ENCODE results near the gene BMP8B.

Gene BMP8B

GRCh38 chr1:39753132-39754025, 35.3 kb downstream of the BMP8B start:
- Histone ChIP-seq H3K27me3 (ENCODE audit: low read depth) (no peaks in the 10 kb centered on the region), H3K36me3 (replicated peaks) (peaks cover 84% of the 10 kb centered on the region), H3K4me3 (no peak overlapping the region), H3K9me3 (no peaks in the 10 kb centered on the region), H3K4me1 (no peaks in the 10 kb centered on the region)
- in situ Hi-C loops (cut with MboI; ENCODE audit: low sequenced_read_pairs), result no loop called here
- DNase-seq (ENCODE audit: low spot score in 2 of 2), result no peak

GRCh38 chr1:39752703-39753102, 36.0 kb downstream of the BMP8B start:
- H3K4me3 ChIP-seq, result no peak overlapping the region
- no peak for DNase-seq (ENCODE audit: low spot score in 2 of 2)
- in situ Hi-C loops (cut with MboI; ENCODE audit: low sequenced_read_pairs), result no loop called here
- H3K9me3 ChIP-seq, result no peaks in the 10 kb centered on the region
- H3K36me3 ChIP-seq (replicated peaks), result peaks cover 84% of the 10 kb centered on the region
- no peaks in the 10 kb centered on the region for H3K4me1 ChIP-seq
- no peaks in the 10 kb centered on the region for H3K27me3 ChIP-seq (ENCODE audit: low read depth)

- no peaks in the 10 kb centered on the region for H3K9me3 ChIP-seq
- H3K27me3 ChIP-seq (ENCODE audit: low read depth), result no peaks in the 10 kb centered on the region
- no peak overlapping the region for H3K4me3 ChIP-seq
- peaks cover 84% of the 10 kb centered on the region for H3K36me3 ChIP-seq (replicated peaks)
- in situ Hi-C loops (cut with MboI; ENCODE audit: low sequenced_read_pairs), result no loop called here
- H3K4me1 ChIP-seq, result no peaks in the 10 kb centered on the region
- no peak for DNase-seq (ENCODE audit: low spot score in 2 of 2)
Measured at GRCh38 chr1:39751595-39751994, 37.1 kb downstream of the BMP8B start.

- Histone ChIP-seq H3K36me3 (replicated peaks) (peaks cover 90% of the 10 kb centered on the region), H3K4me1 (peaks cover 1% of the 10 kb centered on the region; the same call in 1 of the 2 replicates), H3K9me3 (no peaks in the 10 kb centered on the region), H3K4me3 (no peak overlapping the region), H3K27me3 (ENCODE audit: low read depth) (no peaks in the 10 kb centered on the region)
- in situ Hi-C loops (cut with MboI; ENCODE audit: low sequenced_read_pairs), result no loop called here
- DNase-seq (ENCODE audit: low spot score in 2 of 2), result no peak
Measured at GRCh38 chr1:39745016-39745670, 43.5 kb downstream of the BMP8B start.

GRCh38 chr1:39738622-39739366, 49.9 kb downstream of the BMP8B start, which contains the start of gene PPIE:
Gene PPIE (plus strand): TSS chr1:39738882. CDS start chr1:39738901, 19 bp downstream.
- peaks cover 8% of the 10 kb centered on the region for H3K4me1 ChIP-seq
- DNase-seq (ENCODE audit: low spot score in 2 of 2), result peak; percentile 94 to 99
- H3K9me3 ChIP-seq, result no peaks in the 10 kb centered on the region
- peaks cover 32% of the 10 kb centered on the region for H3K36me3 ChIP-seq (replicated peaks)
- in situ Hi-C loops (cut with MboI; ENCODE audit: low sequenced_read_pairs), result no loop called here
- H3K27me3 ChIP-seq (ENCODE audit: low read depth), result no peaks in the 10 kb centered on the region
- peak within 1 kb of the TSS; percentile 84 for H3K4me3 ChIP-seq

GRCh38 chr1:39737546-39738169, 51.0 kb downstream of the BMP8B start:
- DNase-seq (ENCODE audit: low spot score in 2 of 2), result no peak
- in situ Hi-C loops (cut with MboI; ENCODE audit: low sequenced_read_pairs), result no loop called here
- no peaks in the 10 kb centered on the region; the same call in 1 of the 2 replicates for H3K27me3 ChIP-seq (ENCODE audit: low read depth)
- no peaks in the 10 kb centered on the region for H3K9me3 ChIP-seq
- peaks cover 8% of the 10 kb centered on the region for H3K4me1 ChIP-seq
- H3K4me3 ChIP-seq, result no peak overlapping the region
- H3K36me3 ChIP-seq (replicated peaks), result peaks cover 21% of the 10 kb centered on the region

- in situ Hi-C loops (cut with MboI; ENCODE audit: low sequenced_read_pairs), result no loop called here
- H3K36me3 ChIP-seq (replicated peaks), result peaks cover 6% of the 10 kb centered on the region
- no peak overlapping the region for H3K4me3 ChIP-seq
- DNase-seq (ENCODE audit: low spot score in 2 of 2), result no peak
- H3K9me3 ChIP-seq, result no peaks in the 10 kb centered on the region
- peaks cover 5% of the 10 kb centered on the region; the same call in 1 of the 2 replicates for H3K27me3 ChIP-seq (ENCODE audit: low read depth)
- peaks cover 8% of the 10 kb centered on the region for H3K4me1 ChIP-seq
Measured at GRCh38 chr1:39735731-39736130, 52.9 kb downstream of the BMP8B start.

GRCh38 chr1:39733161-39733560, 55.5 kb downstream of the BMP8B start:
- Histone ChIP-seq H3K36me3 (replicated peaks) (no peaks in the 10 kb centered on the region), H3K9me3 (no peaks in the 10 kb centered on the region), H3K4me1 (no peaks in the 10 kb centered on the region; the same call in 1 of the 2 replicates), H3K27me3 (ENCODE audit: low read depth) (peaks cover 30% of the 10 kb centered on the region), H3K4me3 (no peak overlapping the region)
- DNase-seq (ENCODE audit: low spot score in 2 of 2), result no peak
- in situ Hi-C loops (cut with MboI; ENCODE audit: low sequenced_read_pairs), result no loop called here

GRCh38 chr1:39732730-39733129, 55.9 kb downstream of the BMP8B start:
- no peak overlapping the region for H3K4me3 ChIP-seq
- peaks cover 35% of the 10 kb centered on the region for H3K27me3 ChIP-seq (ENCODE audit: low read depth)
- H3K9me3 ChIP-seq, result no peaks in the 10 kb centered on the region
- DNase-seq (ENCODE audit: low spot score in 2 of 2), result no peak
- no peaks in the 10 kb centered on the region for H3K36me3 ChIP-seq (replicated peaks)
- no peaks in the 10 kb centered on the region for H3K4me1 ChIP-seq
- in situ Hi-C loops (cut with MboI; ENCODE audit: low sequenced_read_pairs), result no loop called here

GRCh38 chr1:39729842-39730241, 58.8 kb downstream of the BMP8B start:
- Histone ChIP-seq H3K9me3 (no peaks in the 10 kb centered on the region), H3K4me1 (no peaks in the 10 kb centered on the region), H3K36me3 (replicated peaks) (no peaks in the 10 kb centered on the region), H3K4me3 (no peak overlapping the region), H3K27me3 (ENCODE audit: low read depth) (peaks cover 64% of the 10 kb centered on the region)
- no peak for DNase-seq (ENCODE audit: low spot score in 2 of 2)
- in situ Hi-C loops (cut with MboI; ENCODE audit: low sequenced_read_pairs), result loop anchor here (10.0 kb wide), 1 partner anchor 125 kb away; no protein-coding TSS in a partner anchor

GRCh38 chr1:39729030-39729429, 59.6 kb downstream of the BMP8B start:
- in situ Hi-C loops (cut with MboI; ENCODE audit: low sequenced_read_pairs), result loop anchor here (10.0 kb wide), 1 partner anchor 124 kb away; no protein-coding TSS in a partner anchor

GRCh38 chr1:39727932-39728317, 60.7 kb downstream of the BMP8B start:
- Histone ChIP-seq H3K27me3 (ENCODE audit: low read depth) (peaks cover 72% of the 10 kb centered on the region), H3K36me3 (replicated peaks) (no peaks in the 10 kb centered on the region), H3K4me3 (no peak overlapping the region), H3K9me3 (no peaks in the 10 kb centered on the region), H3K4me1 (no peaks in the 10 kb centered on the region)
- in situ Hi-C loops (cut with MboI; ENCODE audit: low sequenced_read_pairs), result loop anchor here (10.0 kb wide), 1 partner anchor 123 kb away; no protein-coding TSS in a partner anchor
- no peak for DNase-seq (ENCODE audit: low spot score in 2 of 2)

More at GRCh38 chr1:39729030-39729429, 59.6 kb downstream of the BMP8B start:
- Histone ChIP-seq H3K36me3 (replicated peaks) (no peaks in the 10 kb centered on the region), H3K9me3 (no peaks in the 10 kb centered on the region), H3K27me3 (ENCODE audit: low read depth) (peaks cover 70% of the 10 kb centered on the region), H3K4me1 (no peaks in the 10 kb centered on the region), H3K4me3 (no peak overlapping the region)
- DNase-seq (ENCODE audit: low spot score in 2 of 2), result no peak
